AG09309 (cell line): ENCODE measurements around the gene MTCH1.
"Not testable (repeated sequence)": the region's sequence is repeated elsewhere in the genome, so short reads cannot be mapped to it uniquely, and the experiment has no call there.

ENCODE experiments used
- DNase-seq: peaks from one replicate; pipeline ENCODE4 v3.0.0-alpha.2; 2010; ENCODE audit warnings: low read depth
- H3K4me3 ChIP-seq: 2 replicates; pipeline ENCODE4 v1.5.1; 2011; ENCODE audit warnings: mild to moderate bottlenecking, low read depth, low read length, moderate library complexity; ENCODE audit not compliant: control insufficient read depth
- CTCF ChIP-seq: IDR thresholded peaks from 2 replicates; pipeline ENCODE4 v1.5.1; 2011; ENCODE audit warnings: mild to moderate bottlenecking, low read depth, low read length, inconsistent platforms; ENCODE audit not compliant: insufficient read depth, control insufficient read depth; ENCODE audit errors: missing control alignments

Gene MTCH1

GRCh38 chr6:37004044-37004980 is 18.3 kb upstream of the MTCH1 start:
- no peak for DNase-seq
- no peak overlapping the region for H3K4me3 ChIP-seq
- TF ChIP-seq CTCF = no peak

GRCh38 chr6:36999751-37000125 is 13.7 kb upstream of the MTCH1 start:
- H3K4me3 ChIP-seq = no peak overlapping the region
- DNase-seq = no peak
- no peak for TF ChIP-seq CTCF

- no peak for TF ChIP-seq CTCF
- DNase-seq = no peak
- H3K4me3 ChIP-seq = no peak overlapping the region
Observed at GRCh38 chr6:36999061-36999750, 13.2 kb upstream of the MTCH1 start.

GRCh38 chr6:36998723-36999038 is 12.7 kb upstream of the MTCH1 start:
- no peak overlapping the region for H3K4me3 ChIP-seq
- no peak for DNase-seq
- no peak for TF ChIP-seq CTCF

GRCh38 chr6:36997811-36998722 is 12.1 kb upstream of the MTCH1 start:
- no peak for DNase-seq
- H3K4me3 ChIP-seq = no peak overlapping the region
- no peak for TF ChIP-seq CTCF

- not testable (repeated sequence) for DNase-seq, H3K4me3 ChIP-seq
Observed at GRCh38 chr6:36990401-36990800, 4.4 kb upstream of the MTCH1 start.

- no peak for TF ChIP-seq CTCF
- DNase-seq = no peak
- no peak overlapping the region for H3K4me3 ChIP-seq
Observed at GRCh38 chr6:36989264-36989663, 3.3 kb upstream of the MTCH1 start.
